Vagina (tissue), 2 donors: ENCODE measurements around the gene SMARCC1.

ENCODE experiments used
- CTCF ChIP-seq, 3 experiments: fragments of 450-650 bp in 2 of 3; fragments of 200-600 bp in 1 of 3; sonication (generic) in 1 of 3; IDR thresholded peaks; one replicate each; pipeline ENCODE4 v1.5.1; 2017 to 2019; ENCODE audit warnings: antibody characterized with exemption in 3 of 3, mild to moderate bottlenecking in 2 of 3, moderate library complexity in 2 of 3
- POLR2AphosphoS5 ChIP-seq, 2 donors: sonication (generic); formaldehyde crosslinking; IDR thresholded peaks; one replicate each; pipeline ENCODE4 v1.9.0; 2017; ENCODE audit warnings: antibody characterized with exemption in 2 of 2, mild to moderate bottlenecking in 2 of 2, low read depth in 1 of 2; ENCODE audit not compliant: insufficient read depth in 1 of 2

- TF ChIP-seq CTCF (IDR thresholded peaks at IDR 0.05) = no peak
- TF ChIP-seq POLR2AphosphoS5 (IDR thresholded peaks at IDR 0.05; ENCODE audit: insufficient read depth in 1 of 2, low read depth in 1 of 2) = no peak
Measured at GRCh38 chr3:47772047-47772446, 9.6 kb downstream of the SMARCC1 start.
